ENCODE data around the gene MCC.

The MCC gene

DNA sequence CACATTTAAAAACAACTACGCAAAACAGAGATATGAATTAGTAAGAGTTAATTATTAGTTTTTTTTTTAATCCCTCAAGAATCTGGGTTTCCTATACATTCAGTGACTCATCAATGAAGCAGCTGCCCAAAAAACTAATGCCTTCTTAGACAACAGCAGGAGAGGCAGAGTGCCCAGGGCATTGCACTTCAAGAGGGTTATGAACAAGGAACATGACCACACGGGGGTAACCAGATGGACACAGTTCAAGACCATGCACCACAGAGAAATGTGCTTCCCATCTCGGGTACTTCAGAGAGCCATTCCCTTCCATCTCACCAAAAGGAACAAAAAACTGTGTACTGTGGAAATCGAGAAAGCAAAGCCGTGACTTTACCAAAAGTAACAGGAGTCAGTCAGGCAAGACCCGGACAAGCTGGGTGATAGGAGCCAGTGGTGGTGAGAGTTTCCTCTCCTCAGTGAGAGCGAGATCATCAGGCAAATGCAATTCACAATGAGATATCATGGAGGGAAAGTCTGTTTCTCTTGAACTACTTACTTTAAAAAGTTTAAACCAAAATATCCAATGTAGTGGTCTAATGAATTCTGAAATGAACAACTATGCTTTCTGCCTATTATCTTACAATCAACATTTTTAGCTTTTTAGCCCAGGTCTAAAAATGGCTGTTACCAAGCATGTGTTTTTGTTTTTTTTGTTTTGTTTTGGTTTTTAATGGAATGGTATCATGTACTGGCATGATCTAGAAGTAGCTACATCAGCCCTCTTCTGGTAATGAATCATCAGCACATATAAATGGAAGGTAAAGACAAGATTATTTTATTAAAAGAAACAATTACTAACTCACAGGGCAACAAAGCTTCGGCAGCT, 245.5 kb downstream of the MCC start:
- no peaks in the 10 kb centered on the region for H3K9me3 ChIP-seq (ENCODE audit: control insufficient read depth in 1 of 2, low read length in 2 of 2)
- H3K36me3 ChIP-seq (ENCODE audit: control insufficient read depth in 1 of 2, insufficient read depth in 2 of 2, low read length in 2 of 2): no peaks in the 10 kb centered on the region
- H3K4me1 ChIP-seq (ENCODE audit: control insufficient read depth in 1 of 2, insufficient read depth in 2 of 2, low read length in 2 of 2): no peaks in the 10 kb centered on the region
- H3K27me3 ChIP-seq (ENCODE audit: low read depth, low read length): no peaks in the 10 kb centered on the region
- no peak overlapping the region for H3K4me3 ChIP-seq (ENCODE audit: low read depth in 1 of 2, low read length in 2 of 2)
- no peak overlapping the region for H3K27ac ChIP-seq (ENCODE audit: low read length)

DNA sequence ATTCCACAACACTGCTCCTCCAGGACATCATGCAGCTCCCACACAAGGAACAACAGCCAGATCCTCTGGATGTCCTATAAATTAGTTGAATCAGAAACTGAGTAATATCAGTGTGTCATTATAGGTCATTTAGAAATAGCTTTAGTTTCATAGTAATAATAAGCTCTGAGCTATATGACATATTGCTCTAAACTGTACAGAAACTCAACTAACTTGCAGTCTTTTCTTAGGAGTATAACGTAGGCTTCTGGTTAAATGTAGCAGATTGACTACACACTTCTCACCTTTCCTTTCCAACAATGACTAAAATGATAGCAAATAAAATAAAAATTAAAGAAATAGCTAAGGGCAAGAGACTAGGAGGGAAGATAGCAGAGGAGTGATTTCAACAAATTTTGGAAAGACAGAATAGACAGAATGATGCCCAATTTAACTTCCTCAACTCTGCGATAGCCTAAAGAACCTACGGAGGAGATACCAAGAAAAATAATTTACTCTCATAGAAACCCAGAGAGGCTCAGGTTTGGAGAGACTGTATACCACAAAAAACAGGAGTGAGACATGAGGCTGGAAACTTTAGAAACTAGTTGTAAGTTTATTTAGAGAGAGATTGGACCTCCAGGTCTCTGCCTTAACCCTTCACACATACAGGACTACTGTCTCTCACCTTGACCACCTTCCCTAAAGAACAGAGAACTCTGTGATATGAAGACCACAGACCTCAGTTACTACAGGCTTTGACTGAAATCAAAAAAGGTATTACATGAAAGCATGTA, 247.1 kb downstream of the MCC start:
- H3K36me3 ChIP-seq (ENCODE audit: control insufficient read depth in 1 of 2, insufficient read depth in 2 of 2, low read length in 2 of 2): no peaks in the 10 kb centered on the region
- H3K27me3 ChIP-seq (ENCODE audit: low read depth, low read length): no peaks in the 10 kb centered on the region
- H3K9me3 ChIP-seq (ENCODE audit: control insufficient read depth in 1 of 2, low read length in 2 of 2): no peaks in the 10 kb centered on the region
- no peak overlapping the region for H3K4me3 ChIP-seq (ENCODE audit: low read depth in 1 of 2, low read length in 2 of 2)
- H3K4me1 ChIP-seq (ENCODE audit: control insufficient read depth in 1 of 2, insufficient read depth in 2 of 2, low read length in 2 of 2): no peaks in the 10 kb centered on the region
- H3K27ac ChIP-seq (ENCODE audit: low read length): no peak overlapping the region

DNA sequence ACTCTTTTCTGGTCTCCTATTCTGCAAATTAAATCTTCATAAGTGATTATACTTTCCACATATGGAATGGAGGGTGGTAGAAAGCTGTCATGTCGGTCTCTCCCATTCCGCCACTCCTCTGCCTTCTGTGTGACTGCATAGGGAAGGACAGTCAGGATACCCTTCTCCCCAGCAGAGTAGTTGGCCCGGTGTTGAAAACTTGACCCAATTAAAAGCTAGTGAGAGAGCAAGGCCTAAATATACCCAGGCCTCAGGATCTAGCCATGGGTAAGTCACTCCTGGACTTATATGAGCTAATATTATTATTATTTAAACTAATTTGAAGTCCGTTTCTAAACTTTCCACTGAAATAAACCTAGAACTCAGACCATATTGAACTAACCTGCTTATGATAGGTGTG, 248.2 kb downstream of the MCC start:
- no peak overlapping the region for H3K4me3 ChIP-seq (ENCODE audit: low read depth in 1 of 2, low read length in 2 of 2)
- no peaks in the 10 kb centered on the region for H3K36me3 ChIP-seq (ENCODE audit: control insufficient read depth in 1 of 2, insufficient read depth in 2 of 2, low read length in 2 of 2)
- H3K27ac ChIP-seq (ENCODE audit: low read length): no peak overlapping the region
- H3K4me1 ChIP-seq (ENCODE audit: control insufficient read depth in 1 of 2, insufficient read depth in 2 of 2, low read length in 2 of 2): no peaks in the 10 kb centered on the region
- H3K9me3 ChIP-seq (ENCODE audit: control insufficient read depth in 1 of 2, low read length in 2 of 2): no peaks in the 10 kb centered on the region
- no peaks in the 10 kb centered on the region for H3K27me3 ChIP-seq (ENCODE audit: low read depth, low read length)

DNA sequence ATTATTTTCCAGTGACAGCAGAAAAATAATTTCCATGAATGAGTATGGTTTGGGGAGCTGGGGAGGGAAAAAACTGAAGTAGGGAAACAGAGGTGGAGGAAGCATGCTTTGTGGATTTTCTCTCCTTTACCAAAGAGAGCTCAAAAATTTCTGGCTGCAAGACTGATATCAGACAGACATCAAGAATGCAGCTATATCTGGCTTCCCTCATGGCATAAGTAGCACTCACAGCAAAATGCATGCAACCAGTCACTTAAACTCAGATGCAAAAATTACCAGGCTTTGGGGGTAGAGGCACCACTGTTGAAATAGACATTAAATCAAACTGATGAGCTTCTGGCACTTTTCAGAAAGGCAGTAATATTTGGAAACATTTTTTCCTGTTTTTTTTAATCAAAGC, 250.4 kb downstream of the MCC start:
- H3K4me1 ChIP-seq (ENCODE audit: control insufficient read depth in 1 of 2, insufficient read depth in 2 of 2, low read length in 2 of 2): peaks cover 0 to under 1% of the 10 kb centered on the region in 2 donors
- H3K36me3 ChIP-seq (ENCODE audit: control insufficient read depth in 1 of 2, insufficient read depth in 2 of 2, low read length in 2 of 2): no peaks in the 10 kb centered on the region
- H3K9me3 ChIP-seq (ENCODE audit: control insufficient read depth in 1 of 2, low read length in 2 of 2): no peaks in the 10 kb centered on the region
- H3K27ac ChIP-seq (ENCODE audit: low read length): no peak overlapping the region
- no peak overlapping the region for H3K4me3 ChIP-seq (ENCODE audit: low read depth in 1 of 2, low read length in 2 of 2)
- no peaks in the 10 kb centered on the region for H3K27me3 ChIP-seq (ENCODE audit: low read depth, low read length)

DNA sequence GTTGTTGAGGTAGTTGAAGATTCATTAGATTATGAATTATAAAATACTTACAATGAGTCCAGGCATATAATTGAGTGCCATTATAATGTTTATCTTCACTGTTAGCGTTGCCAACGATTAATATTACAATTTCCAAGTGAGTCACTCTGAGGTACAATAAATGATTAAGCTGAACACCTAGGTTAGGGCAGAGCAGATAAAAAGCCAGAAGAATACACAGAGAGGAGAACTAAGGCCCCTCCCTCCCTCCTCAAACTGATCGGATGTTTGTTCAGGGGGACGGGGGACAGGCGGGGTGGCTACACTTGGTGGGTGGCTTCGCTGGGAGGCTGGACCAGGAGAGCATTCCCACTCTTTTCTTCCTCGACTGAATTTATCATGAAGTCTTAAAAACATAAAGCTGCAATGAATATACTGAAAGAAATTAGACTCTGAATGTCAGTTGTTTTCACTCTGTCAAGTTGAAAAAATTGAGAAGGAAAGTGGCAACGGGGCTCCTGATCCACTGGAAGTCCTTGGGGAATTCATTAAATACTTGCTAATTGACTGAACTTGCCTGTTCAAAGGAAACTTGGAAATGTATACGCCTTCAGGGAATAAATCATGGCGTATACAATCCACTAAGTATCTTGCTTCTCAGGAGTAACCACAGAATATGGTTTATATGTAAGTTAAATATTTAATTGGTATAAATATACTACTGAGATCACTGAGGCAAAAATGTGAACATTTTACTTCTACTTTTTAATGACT, 251.5 kb downstream of the MCC start:
- Histone ChIP-seq H3K4me3 (ENCODE audit: low read depth in 1 of 2, low read length in 2 of 2) (no peak overlapping the region), H3K36me3 (ENCODE audit: control insufficient read depth in 1 of 2, insufficient read depth in 2 of 2, low read length in 2 of 2) (no peaks in the 10 kb centered on the region), H3K27ac (ENCODE audit: low read length) (no peak overlapping the region), H3K27me3 (ENCODE audit: low read depth, low read length) (no peaks in the 10 kb centered on the region), H3K4me1 (ENCODE audit: control insufficient read depth in 1 of 2, insufficient read depth in 2 of 2, low read length in 2 of 2) (peaks cover 0 to 8% of the 10 kb centered on the region in 2 donors), H3K9me3 (ENCODE audit: control insufficient read depth in 1 of 2, low read length in 2 of 2) (no peaks in the 10 kb centered on the region)

DNA sequence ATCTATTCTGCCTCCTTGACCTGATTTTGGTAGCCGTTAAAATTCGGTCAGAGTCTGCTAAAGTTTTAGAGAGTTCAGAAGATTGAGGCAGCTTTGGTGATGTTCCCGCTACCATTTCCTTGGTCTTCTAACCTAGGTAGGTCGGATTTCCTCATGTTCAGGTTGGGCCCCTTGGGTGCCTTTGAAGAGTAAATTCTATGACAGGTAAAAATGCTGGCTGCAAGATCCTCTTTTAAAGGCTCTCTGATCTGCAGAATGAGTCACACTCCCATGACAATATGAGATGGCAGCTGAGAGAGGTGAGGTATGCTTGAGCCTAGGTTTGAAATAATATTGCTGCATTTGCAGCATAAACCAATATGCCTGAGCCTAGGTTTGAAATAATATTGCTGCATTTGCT, 252.4 kb downstream of the MCC start:
- H3K9me3 ChIP-seq (ENCODE audit: control insufficient read depth in 1 of 2, low read length in 2 of 2): no peaks in the 10 kb centered on the region
- no peak overlapping the region for H3K4me3 ChIP-seq (ENCODE audit: low read depth in 1 of 2, low read length in 2 of 2)
- H3K4me1 ChIP-seq (ENCODE audit: control insufficient read depth in 1 of 2, insufficient read depth in 2 of 2, low read length in 2 of 2): peaks cover 0 to 8% of the 10 kb centered on the region in 2 donors
- no peaks in the 10 kb centered on the region for H3K36me3 ChIP-seq (ENCODE audit: control insufficient read depth in 1 of 2, insufficient read depth in 2 of 2, low read length in 2 of 2)
- no peak overlapping the region for H3K27ac ChIP-seq (ENCODE audit: low read length)
- no peaks in the 10 kb centered on the region for H3K27me3 ChIP-seq (ENCODE audit: low read depth, low read length)

DNA sequence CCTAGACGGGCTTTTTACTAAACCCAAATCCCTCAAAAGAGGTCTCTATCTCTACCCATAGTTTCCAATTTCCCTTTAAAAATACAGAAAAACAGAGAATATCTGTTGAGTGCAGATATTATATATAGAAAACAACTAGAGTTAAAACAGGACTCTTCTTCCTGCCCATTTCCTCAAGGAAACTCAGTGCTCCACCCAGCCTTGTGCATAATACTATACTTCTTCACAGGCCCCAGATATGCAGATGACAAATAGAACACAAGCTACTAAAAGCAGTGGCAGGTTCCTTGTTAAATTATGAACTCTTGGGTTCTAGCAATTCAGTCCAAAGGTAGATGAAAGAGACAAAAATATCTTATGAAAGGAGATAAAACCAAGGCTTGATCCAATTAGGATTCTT, 253.7 kb downstream of the MCC start:
- Histone ChIP-seq H3K36me3 (ENCODE audit: control insufficient read depth in 1 of 2, insufficient read depth in 2 of 2, low read length in 2 of 2) (no peaks in the 10 kb centered on the region), H3K27ac (ENCODE audit: low read length) (no peak overlapping the region), H3K4me3 (ENCODE audit: low read depth in 1 of 2, low read length in 2 of 2) (no peak overlapping the region), H3K4me1 (ENCODE audit: control insufficient read depth in 1 of 2, insufficient read depth in 2 of 2, low read length in 2 of 2) (peaks cover 0 to 8% of the 10 kb centered on the region in 2 donors), H3K27me3 (ENCODE audit: low read depth, low read length) (no peaks in the 10 kb centered on the region), H3K9me3 (ENCODE audit: control insufficient read depth in 1 of 2, low read length in 2 of 2) (no peaks in the 10 kb centered on the region)

DNA sequence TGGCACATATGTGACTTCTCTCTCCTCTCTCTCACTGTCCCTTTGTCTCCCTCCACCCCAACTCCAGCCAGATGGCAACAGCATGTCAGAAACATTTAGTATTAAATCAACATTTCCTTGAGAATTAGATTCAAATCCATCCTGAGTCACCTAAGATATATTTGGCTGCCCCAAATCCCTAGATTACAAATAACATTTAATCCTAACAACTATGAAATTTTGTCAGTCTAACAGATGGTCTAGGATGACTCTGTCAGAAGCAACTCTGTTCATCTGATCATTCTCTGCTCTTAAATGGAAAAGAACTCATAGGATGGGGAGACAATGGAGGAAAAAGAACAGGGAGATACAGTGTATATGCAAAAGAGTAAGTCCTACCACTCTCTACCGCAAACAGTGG, 254.6 kb downstream of the MCC start:
- Histone ChIP-seq H3K4me3 (ENCODE audit: low read depth in 1 of 2, low read length in 2 of 2) (no peak overlapping the region), H3K4me1 (ENCODE audit: control insufficient read depth in 1 of 2, insufficient read depth in 2 of 2, low read length in 2 of 2) (peaks cover 0 to 8% of the 10 kb centered on the region in 2 donors), H3K27ac (ENCODE audit: low read length) (no peak overlapping the region), H3K36me3 (ENCODE audit: control insufficient read depth in 1 of 2, insufficient read depth in 2 of 2, low read length in 2 of 2) (no peaks in the 10 kb centered on the region), H3K9me3 (ENCODE audit: control insufficient read depth in 1 of 2, low read length in 2 of 2) (no peaks in the 10 kb centered on the region), H3K27me3 (ENCODE audit: low read depth, low read length) (no peaks in the 10 kb centered on the region)

DNA sequence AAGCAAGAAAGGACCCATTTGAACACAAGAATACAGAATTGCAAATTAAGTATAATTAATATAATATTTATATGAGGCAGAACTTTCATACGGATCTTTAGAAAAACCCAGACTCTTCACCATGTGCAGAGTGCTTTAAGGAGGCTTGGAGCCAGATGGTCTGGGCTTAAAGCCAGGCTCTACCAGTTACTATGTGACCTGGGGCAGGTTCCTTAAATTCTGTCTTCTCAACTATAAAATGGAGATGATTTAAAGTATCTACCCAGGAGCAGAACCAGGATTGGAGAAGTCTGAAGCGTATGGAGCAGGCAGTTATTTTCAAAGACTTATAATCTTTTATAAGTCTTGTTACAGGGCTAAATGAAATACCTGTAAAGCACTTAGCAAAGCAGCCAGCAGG, 255.6 kb downstream of the MCC start:
- H3K9me3 ChIP-seq (ENCODE audit: control insufficient read depth in 1 of 2, low read length in 2 of 2): no peaks in the 10 kb centered on the region
- peaks cover 0 to 8% of the 10 kb centered on the region in 2 donors for H3K4me1 ChIP-seq (ENCODE audit: control insufficient read depth in 1 of 2, insufficient read depth in 2 of 2, low read length in 2 of 2)
- no peaks in the 10 kb centered on the region for H3K36me3 ChIP-seq (ENCODE audit: control insufficient read depth in 1 of 2, insufficient read depth in 2 of 2, low read length in 2 of 2)
- H3K27ac ChIP-seq (ENCODE audit: low read length): no peak overlapping the region
- no peaks in the 10 kb centered on the region for H3K27me3 ChIP-seq (ENCODE audit: low read depth, low read length)
- H3K4me3 ChIP-seq (ENCODE audit: low read depth in 1 of 2, low read length in 2 of 2): no peak overlapping the region

DNA sequence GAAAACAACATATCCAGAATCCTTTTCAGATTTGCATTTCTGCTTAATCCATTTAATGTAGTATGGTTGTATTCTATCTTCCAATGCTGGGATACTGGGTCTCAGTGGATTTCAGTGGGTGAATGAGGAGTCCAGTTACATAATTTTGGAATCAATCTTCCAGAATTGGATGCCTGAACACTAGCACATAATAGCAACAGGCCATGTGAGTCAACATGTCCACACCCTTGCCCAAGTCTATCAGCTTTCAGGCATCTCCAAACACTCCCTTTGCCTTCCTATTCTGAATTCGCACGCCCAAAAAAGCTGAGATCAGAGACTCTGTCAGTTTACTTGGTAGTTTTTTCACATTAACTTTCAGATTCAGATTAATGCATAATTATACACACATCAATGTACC, 256.0 kb downstream of the MCC start:
- Histone ChIP-seq H3K27me3 (ENCODE audit: low read depth, low read length) (no peaks in the 10 kb centered on the region), H3K27ac (ENCODE audit: low read length) (no peak overlapping the region), H3K4me1 (ENCODE audit: control insufficient read depth in 1 of 2, insufficient read depth in 2 of 2, low read length in 2 of 2) (peaks cover 0 to 8% of the 10 kb centered on the region in 2 donors)

DNA sequence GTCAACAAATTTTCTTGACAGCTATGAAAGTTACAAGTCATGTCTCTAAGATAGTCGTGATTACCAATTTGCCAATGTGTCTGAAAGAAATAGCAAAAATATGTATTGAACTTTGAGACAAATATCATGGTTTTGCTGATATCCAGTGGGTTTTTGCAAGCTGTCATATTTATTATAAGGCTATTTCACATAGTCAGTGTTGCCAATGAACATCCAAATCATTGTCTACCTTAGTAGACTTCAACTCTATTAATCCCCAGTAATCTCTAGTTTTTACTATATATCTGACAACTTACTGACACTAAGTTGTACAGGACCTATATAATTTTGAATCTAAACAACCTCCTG, 256.6 kb downstream of the MCC start:
- Histone ChIP-seq H3K9me3 (ENCODE audit: control insufficient read depth in 1 of 2, low read length in 2 of 2) (no peaks in the 10 kb centered on the region), H3K4me1 (ENCODE audit: control insufficient read depth in 1 of 2, insufficient read depth in 2 of 2, low read length in 2 of 2) (peaks cover 0 to 8% of the 10 kb centered on the region in 2 donors), H3K27ac (ENCODE audit: low read length) (no peak overlapping the region), H3K36me3 (ENCODE audit: control insufficient read depth in 1 of 2, insufficient read depth in 2 of 2, low read length in 2 of 2) (no peaks in the 10 kb centered on the region), H3K4me3 (ENCODE audit: low read depth in 1 of 2, low read length in 2 of 2) (no peak overlapping the region), H3K27me3 (ENCODE audit: low read depth, low read length) (no peaks in the 10 kb centered on the region)

More for the DNA sequence above, 256.0 kb downstream of the MCC start:
- Histone ChIP-seq H3K36me3 (ENCODE audit: control insufficient read depth in 1 of 2, insufficient read depth in 2 of 2, low read length in 2 of 2) (no peaks in the 10 kb centered on the region), H3K9me3 (ENCODE audit: control insufficient read depth in 1 of 2, low read length in 2 of 2) (no peaks in the 10 kb centered on the region), H3K4me3 (ENCODE audit: low read depth in 1 of 2, low read length in 2 of 2) (no peak overlapping the region)
